Skeletal muscle satellite cell (primary cell): ENCODE measurements around the gene HTR1E. TPM values are rescaled to one million over a fixed set of nuclear protein-coding genes. Genes with fewer than 3 reads are reported as not detected.
"Not testable (repeated sequence)": the region's sequence is repeated elsewhere in the genome, so short reads cannot be mapped to it uniquely, and the experiment has no call there.

Experiments used
- H3K27me3 ChIP-seq: 2 replicates; pipeline ENCODE4 v1.7.0; 2013; ENCODE audit warnings: low read length; ENCODE audit not compliant: control insufficient read depth, insufficient read depth
- H3K36me3 ChIP-seq: 2 replicates; pipeline ENCODE4 v1.7.0; 2013; ENCODE audit warnings: mild to moderate bottlenecking, control low read depth, low read length; ENCODE audit not compliant: insufficient read depth
- H3K4me1 ChIP-seq: 2 replicates; pipeline ENCODE4 v1.7.0; 2013; ENCODE audit warnings: low read length; ENCODE audit not compliant: control insufficient read depth, insufficient read depth
- H3K4me2 ChIP-seq: 2 replicates; pipeline ENCODE4 v1.7.0; 2013; ENCODE audit warnings: mild to moderate bottlenecking, low read length
- H3K4me3 ChIP-seq: 2 replicates; pipeline ENCODE4 v1.7.0; 2013; ENCODE audit warnings: low read length
- H3K9ac ChIP-seq: 2 replicates; pipeline ENCODE4 v1.7.0; 2013; ENCODE audit warnings: mild to moderate bottlenecking, low read depth, low read length, moderate library complexity
- H3K9me3 ChIP-seq: replicated peaks from 2 replicates; pipeline ENCODE4 v1.7.0; 2013; ENCODE audit warnings: mild to moderate bottlenecking, control low read depth, low read length
- total RNA-seq: library from RNA; depleted of rRNA; stranded (reverse); fragments of >200 nt; gene quantifications from 2 replicates; pipeline ENCODE4 v1.2.3, GENCODE V29; 2012; rRNA removed

HTR1E gene
- total RNA-seq = not detected in 2 replicates

- Histone ChIP-seq H3K4me1 (no peaks in the 10 kb centered on the region), H3K4me2 (peak within 1 kb of the TSS; percentile 59), H3K9ac (no peak within 1 kb of the TSS), H3K27me3 (peaks cover 15% of the 10 kb centered on the region), H3K4me3 (peak within 1 kb of the TSS; percentile 24), H3K9me3 (no peaks in the 10 kb centered on the region), H3K36me3 (no peaks in the 10 kb centered on the region)
Observed at GRCh38 chr6:86937219-86938079, at the start of gene HTR1E. Gene HTR1E, plus strand, starts transcription at chr6:86937528. Its CDS starts 77,807 bp downstream, at chr6:87015335.

- Histone ChIP-seq H3K9ac (no peak overlapping the region), H3K4me1 (no peaks in the 10 kb centered on the region), H3K27me3 (no peaks in the 10 kb centered on the region), H3K9me3 (peaks cover 3% of the 10 kb centered on the region), H3K4me2 (no peak overlapping the region), H3K36me3 (no peaks in the 10 kb centered on the region), H3K4me3 (no peak overlapping the region)
Observed at GRCh38 chr6:86888301-86888700, 49.0 kb upstream of the HTR1E start.

- not testable (repeated sequence) for H3K4me1 ChIP-seq, H3K27me3 ChIP-seq, H3K4me2 ChIP-seq
Observed at GRCh38 chr6:86897265-86897664, 40.1 kb upstream of the HTR1E start.

GRCh38 chr6:86913795-86914194 lies 23.5 kb upstream of the HTR1E start:
- Histone ChIP-seq H3K9ac (no peak overlapping the region), H3K4me1 (no peaks in the 10 kb centered on the region), H3K9me3 (no peaks in the 10 kb centered on the region), H3K4me2 (no peak overlapping the region), H3K4me3 (no peak overlapping the region), H3K27me3 (no peaks in the 10 kb centered on the region), H3K36me3 (no peaks in the 10 kb centered on the region)

More at GRCh38 chr6:86897265-86897664, 40.1 kb upstream of the HTR1E start:
- not testable (repeated sequence) for H3K4me3 ChIP-seq, H3K9me3 ChIP-seq, H3K9ac ChIP-seq, H3K36me3 ChIP-seq

- H3K4me1 ChIP-seq = no peaks in the 10 kb centered on the region
- no peaks in the 10 kb centered on the region for H3K36me3 ChIP-seq
- H3K9me3 ChIP-seq = no peaks in the 10 kb centered on the region
- no peak overlapping the region for H3K4me3 ChIP-seq
- H3K4me2 ChIP-seq = no peak overlapping the region
- no peaks in the 10 kb centered on the region for H3K27me3 ChIP-seq
- H3K9ac ChIP-seq = no peak overlapping the region
Observed at GRCh38 chr6:86916393-86916792, 20.9 kb upstream of the HTR1E start.

- not testable (repeated sequence) for H3K36me3 ChIP-seq, H3K9ac ChIP-seq, H3K9me3 ChIP-seq, H3K4me3 ChIP-seq, H3K4me1 ChIP-seq, H3K4me2 ChIP-seq, H3K27me3 ChIP-seq
Observed at GRCh38 chr6:86927138-86927537, 10.2 kb upstream of the HTR1E start.

- not testable (repeated sequence) for H3K36me3 ChIP-seq, H3K9me3 ChIP-seq, H3K4me3 ChIP-seq, H3K9ac ChIP-seq, H3K27me3 ChIP-seq, H3K4me1 ChIP-seq, H3K4me2 ChIP-seq
Observed at GRCh38 chr6:86927859-86928258, 9.5 kb upstream of the HTR1E start.

GRCh38 chr6:86934365-86934764 lies 3.0 kb upstream of the HTR1E start:
- Histone ChIP-seq H3K9me3 (no peaks in the 10 kb centered on the region), H3K4me2 (no peak overlapping the region), H3K4me3 (no peak overlapping the region), H3K9ac (no peak overlapping the region), H3K36me3 (no peaks in the 10 kb centered on the region), H3K4me1 (no peaks in the 10 kb centered on the region), H3K27me3 (peaks cover 15% of the 10 kb centered on the region)

GRCh38 chr6:86936834-86937218 lies 502 bp upstream of the HTR1E start:
- no peaks in the 10 kb centered on the region for H3K9me3 ChIP-seq
- H3K4me2 ChIP-seq = peak overlapping the region; percentile 59
- no peaks in the 10 kb centered on the region for H3K36me3 ChIP-seq
- peaks cover 15% of the 10 kb centered on the region for H3K27me3 ChIP-seq
- H3K9ac ChIP-seq = no peak overlapping the region
- no peaks in the 10 kb centered on the region for H3K4me1 ChIP-seq
- H3K4me3 ChIP-seq = no peak overlapping the region

GRCh38 chr6:86938814-86939213 lies 1.5 kb downstream of the HTR1E start:
- H3K9ac ChIP-seq = no peak overlapping the region
- H3K4me3 ChIP-seq = no peak overlapping the region
- no peaks in the 10 kb centered on the region for H3K9me3 ChIP-seq
- H3K27me3 ChIP-seq = peaks cover 15% of the 10 kb centered on the region
- H3K36me3 ChIP-seq = no peaks in the 10 kb centered on the region
- no peak overlapping the region for H3K4me2 ChIP-seq
- H3K4me1 ChIP-seq = no peaks in the 10 kb centered on the region

- H3K4me3 ChIP-seq = no peak overlapping the region
- no peaks in the 10 kb centered on the region for H3K4me1 ChIP-seq
- H3K9ac ChIP-seq = no peak overlapping the region
- peaks cover 12% of the 10 kb centered on the region for H3K27me3 ChIP-seq
- H3K4me2 ChIP-seq = no peak overlapping the region
- no peaks in the 10 kb centered on the region for H3K36me3 ChIP-seq
- H3K9me3 ChIP-seq = no peaks in the 10 kb centered on the region
Observed at GRCh38 chr6:86941461-86941860, 4.1 kb downstream of the HTR1E start.
